Immature natural killer cell (primary cell): ENCODE results near the gene HS2ST1. TPM values are rescaled to one million over a fixed set of nuclear protein-coding genes. Genes with fewer than 3 reads are reported as not detected.

ENCODE experiments used
- DNase-seq, 3 donors: peaks; one replicate each; pipeline ENCODE4 v3.0.0; 2022; ENCODE audit warnings: mixed read lengths in 1 of 3
- H3K27ac Mint-ChIP-seq, 6 donors: one replicate each; pipeline ENCODE4 v1.8.0; 2020; ENCODE audit warnings: mixed read lengths in 6 of 6, mild to moderate bottlenecking in 5 of 6, inconsistent platforms in 4 of 6, moderate library complexity in 3 of 6
- H3K27me3 Mint-ChIP-seq, 3 donors: one replicate each; pipeline ENCODE4 v1.8.0; 2020 to 2021; ENCODE audit warnings: low read depth in 3 of 3, mild to moderate bottlenecking in 3 of 3, mixed read lengths in 3 of 3, moderate library complexity in 3 of 3, inconsistent platforms in 1 of 3
- H3K36me3 Mint-ChIP-seq, 3 donors: one replicate each; pipeline ENCODE4 v1.8.0; 2020; ENCODE audit warnings: mixed read lengths in 3 of 3, inconsistent platforms in 2 of 3, mild to moderate bottlenecking in 2 of 3
- H3K4me1 Mint-ChIP-seq, 2 donors: one replicate each; pipeline ENCODE4 v1.8.0; 2020; ENCODE audit warnings: inconsistent platforms in 2 of 2, mild to moderate bottlenecking in 2 of 2, mixed read lengths in 2 of 2, moderate library complexity in 1 of 2
- H3K4me3 Mint-ChIP-seq, 5 donors: one replicate each; pipeline ENCODE4 v1.8.0; 2020; ENCODE audit warnings: mild to moderate bottlenecking in 5 of 5, mixed read lengths in 5 of 5, inconsistent platforms in 3 of 5, moderate library complexity in 3 of 5
- H3K9me3 Mint-ChIP-seq, 6 donors: one replicate each; pipeline ENCODE4 v1.8.0; 2020; ENCODE audit warnings: mild to moderate bottlenecking in 6 of 6, mixed read lengths in 6 of 6, inconsistent platforms in 4 of 6, moderate library complexity in 3 of 6
- polyA plus RNA-seq, 3 donors: library from polyadenylated mRNA; unstranded; fragments of 300-500 nt; fragmentation: Illumina TruSeq; gene quantifications; one replicate each; pipeline ENCODE4 v1.2.3, GENCODE V29; 2021

HS2ST1 gene
- polyA plus RNA-seq, 3 donors from 2014 or later = 6.5 to 8.7 (median 7.5) TPM

DNA sequence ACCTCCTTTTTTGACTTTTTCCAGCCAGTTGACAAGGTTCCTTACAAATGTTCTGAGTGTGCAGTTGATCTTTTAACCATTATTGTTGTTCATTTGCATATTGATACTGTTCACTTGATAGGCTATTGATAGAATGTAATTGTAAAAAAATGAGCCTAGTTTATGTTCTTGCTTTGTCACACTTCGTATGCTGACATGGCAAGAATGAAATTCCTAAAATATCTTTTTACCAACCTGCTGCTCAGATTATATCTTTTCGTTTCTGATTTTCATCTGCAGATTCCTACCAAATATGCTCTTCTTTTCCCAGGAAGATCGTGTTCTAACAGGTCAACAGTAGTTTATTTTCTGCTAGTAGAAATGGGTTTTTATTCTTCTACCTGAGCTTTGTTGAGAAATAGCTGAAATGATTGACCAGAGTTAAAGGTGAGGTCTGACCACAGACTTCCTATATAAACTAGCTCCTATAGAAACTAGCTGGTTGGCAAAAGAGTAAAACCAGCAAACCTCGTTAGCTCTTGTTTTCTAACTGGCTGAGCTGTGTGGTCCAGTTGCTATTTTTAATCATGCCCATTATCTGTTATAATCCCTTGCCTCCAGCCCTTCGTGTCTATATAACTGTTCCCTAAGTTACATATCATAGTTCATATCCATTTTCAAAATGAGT lies 174.8 kb downstream of the HS2ST1 start:
- no peak for DNase-seq
- no peak overlapping the region for H3K27ac Mint-ChIP-seq
- H3K4me1 Mint-ChIP-seq = peaks cover 2 to 10% of the 10 kb centered on the region in 2 donors
- H3K36me3 Mint-ChIP-seq = no peaks in the 10 kb centered on the region
- no peaks in the 10 kb centered on the region for H3K9me3 Mint-ChIP-seq
- no peaks in the 10 kb centered on the region for H3K27me3 Mint-ChIP-seq
- no peak overlapping the region for H3K4me3 Mint-ChIP-seq

DNA sequence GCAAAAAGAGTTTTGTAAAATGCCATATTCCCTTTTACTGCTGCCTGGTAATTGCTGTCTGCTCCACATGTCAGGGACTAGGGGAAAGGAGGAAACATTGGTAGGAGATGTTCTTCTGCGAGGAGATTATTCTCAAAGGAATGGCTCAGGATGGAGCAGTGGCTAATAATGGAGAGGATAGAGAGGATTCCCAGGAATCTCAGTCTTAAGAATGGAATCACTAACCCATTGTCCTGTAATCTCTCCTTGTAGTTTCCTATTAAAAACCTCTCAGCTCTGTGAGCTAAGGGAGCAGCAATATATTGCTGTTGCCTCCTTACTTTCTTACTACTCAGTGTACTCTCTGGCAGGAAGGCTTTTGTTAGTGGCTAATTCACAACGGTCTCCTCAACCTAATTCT lies 175.4 kb downstream of the HS2ST1 start:
- Mint-ChIP-seq H3K4me3 (no peak overlapping the region), H3K4me1 (peaks cover 2 to 10% of the 10 kb centered on the region in 2 donors), H3K36me3 (no peaks in the 10 kb centered on the region), H3K9me3 (no peaks in the 10 kb centered on the region), H3K27ac (no peak overlapping the region), H3K27me3 (no peaks in the 10 kb centered on the region)
- no peak for DNase-seq

DNA sequence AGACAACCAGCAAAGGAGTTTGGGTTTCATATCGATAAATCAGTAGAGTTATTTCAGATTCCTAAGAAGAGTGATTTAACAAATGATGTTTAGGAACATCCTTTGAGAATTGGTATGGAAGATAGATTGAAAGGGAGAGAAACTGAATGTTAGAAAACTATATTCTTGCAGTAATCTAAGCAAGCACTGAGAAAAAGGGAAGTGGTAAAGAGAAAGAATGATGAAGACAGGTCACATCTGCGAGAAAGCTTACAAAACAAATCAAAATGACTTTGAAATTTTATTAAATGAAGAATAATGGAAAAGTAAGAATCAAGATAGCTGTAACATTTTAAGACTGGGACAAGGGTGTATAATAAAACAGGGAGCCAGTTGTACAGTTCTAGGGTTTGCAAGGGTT lies 177.0 kb downstream of the HS2ST1 start:
- no peak overlapping the region for H3K4me3 Mint-ChIP-seq
- H3K27me3 Mint-ChIP-seq = no peaks in the 10 kb centered on the region
- no peak for DNase-seq
- H3K27ac Mint-ChIP-seq = no peak overlapping the region
- H3K36me3 Mint-ChIP-seq = no peaks in the 10 kb centered on the region
- no peaks in the 10 kb centered on the region for H3K9me3 Mint-ChIP-seq
- peaks cover 2 to 10% of the 10 kb centered on the region in 2 donors for H3K4me1 Mint-ChIP-seq

DNA sequence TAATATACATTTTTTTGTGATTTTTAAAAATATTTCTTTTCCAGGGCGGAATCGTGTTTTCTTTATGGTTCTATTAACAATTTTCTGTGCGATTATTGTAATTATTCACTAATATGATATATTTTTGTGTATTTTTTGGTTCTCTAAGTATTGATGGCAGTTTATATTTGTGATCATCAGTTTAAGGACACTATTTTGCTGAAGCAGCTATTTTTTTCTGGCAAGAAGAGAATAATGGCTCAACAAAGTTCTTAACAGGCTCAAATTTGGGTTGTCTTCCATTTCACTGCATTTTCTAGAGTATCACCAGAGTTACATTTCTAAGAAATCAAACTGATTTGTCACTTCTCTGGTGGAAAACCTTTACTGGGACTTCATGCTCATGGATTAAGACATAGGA lies 178.4 kb downstream of the HS2ST1 start:
- no peak overlapping the region for H3K27ac Mint-ChIP-seq
- H3K9me3 Mint-ChIP-seq = no peaks in the 10 kb centered on the region
- no peak for DNase-seq
- peaks cover 2 to 10% of the 10 kb centered on the region in 2 donors for H3K4me1 Mint-ChIP-seq
- H3K27me3 Mint-ChIP-seq = no peaks in the 10 kb centered on the region
- H3K36me3 Mint-ChIP-seq = peaks cover 0 to 3% (median 0%) of the 10 kb centered on the region in 3 donors
- H3K4me3 Mint-ChIP-seq = no peak overlapping the region

DNA sequence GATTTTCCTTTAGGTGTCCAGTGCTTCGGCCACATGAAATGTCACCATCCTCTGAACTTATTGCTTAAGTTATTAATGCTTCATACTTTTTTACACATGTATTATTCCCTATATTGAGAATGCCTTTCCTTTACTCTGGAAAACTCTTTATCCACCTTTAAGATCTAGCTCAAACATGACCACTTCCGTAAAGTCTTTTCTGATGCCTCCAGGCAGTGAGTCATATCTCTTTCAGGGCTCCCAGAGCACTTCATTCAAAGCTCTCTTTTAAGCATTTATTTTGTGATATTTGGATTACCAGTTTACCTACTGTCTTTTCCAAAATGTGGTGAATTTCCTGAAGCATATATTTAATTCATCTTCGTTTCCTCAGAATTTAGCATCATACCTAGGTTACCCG lies 178.9 kb downstream of the HS2ST1 start:
- no peak overlapping the region for H3K4me3 Mint-ChIP-seq
- H3K27me3 Mint-ChIP-seq = no peaks in the 10 kb centered on the region
- peaks cover 0 to 3% (median 0%) of the 10 kb centered on the region in 3 donors for H3K36me3 Mint-ChIP-seq
- no peak overlapping the region for H3K27ac Mint-ChIP-seq
- peaks cover 2 to 10% of the 10 kb centered on the region in 2 donors for H3K4me1 Mint-ChIP-seq
- no peak for DNase-seq
- H3K9me3 Mint-ChIP-seq = no peaks in the 10 kb centered on the region

DNA sequence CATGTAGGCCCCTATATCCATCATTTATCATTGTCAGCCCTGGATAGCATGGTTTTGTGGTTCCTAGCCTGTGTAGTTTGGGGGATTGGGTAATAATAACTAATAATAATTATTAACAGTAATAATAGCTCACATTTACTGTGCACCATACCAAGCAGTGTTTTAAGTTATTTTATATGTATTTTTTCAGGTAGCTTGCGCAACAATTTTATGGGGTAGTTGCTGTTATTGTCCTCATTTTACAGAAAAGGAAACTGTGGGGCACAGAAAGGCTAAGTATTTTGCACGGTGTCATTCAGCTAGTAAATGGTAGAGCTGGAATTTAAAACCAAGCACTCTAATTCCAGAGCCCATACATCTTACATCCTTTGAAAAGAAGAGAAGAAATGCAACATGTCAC lies 179.8 kb downstream of the HS2ST1 start:
- no peak overlapping the region for H3K4me3 Mint-ChIP-seq
- H3K27me3 Mint-ChIP-seq = no peaks in the 10 kb centered on the region
- DNase-seq = no peak
- no peak overlapping the region for H3K27ac Mint-ChIP-seq
- H3K9me3 Mint-ChIP-seq = no peaks in the 10 kb centered on the region
- peaks cover 0 to 5% of the 10 kb centered on the region in 2 donors for H3K4me1 Mint-ChIP-seq
- H3K36me3 Mint-ChIP-seq = peaks cover 0 to 3% (median 0%) of the 10 kb centered on the region in 3 donors

DNA sequence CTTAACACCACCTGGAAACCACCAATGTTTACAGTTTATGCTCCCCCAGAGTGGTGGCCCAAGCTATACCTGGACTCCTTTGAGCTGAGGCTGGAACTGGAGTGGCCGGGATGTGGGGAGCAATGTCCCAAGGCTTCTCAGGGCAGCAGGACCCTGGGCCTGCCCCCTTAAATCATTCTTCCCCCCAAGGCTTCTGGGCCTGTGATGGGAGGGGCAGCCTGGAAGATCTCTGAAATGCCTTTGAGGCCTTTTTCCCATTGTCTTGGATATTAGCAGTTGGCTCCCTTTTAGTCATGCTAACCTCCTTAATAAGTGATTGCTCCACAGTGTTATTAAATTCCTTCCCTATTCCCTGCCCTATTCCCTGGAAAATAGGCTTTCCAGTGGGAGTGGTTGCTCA lies 185.8 kb downstream of the HS2ST1 start:
- peaks cover 0 to 5% (median 0%) of the 10 kb centered on the region in 6 donors for H3K9me3 Mint-ChIP-seq
- H3K27ac Mint-ChIP-seq = no peak overlapping the region
- no peak for DNase-seq
- H3K4me1 Mint-ChIP-seq = no peaks in the 10 kb centered on the region
- H3K4me3 Mint-ChIP-seq = no peak overlapping the region
- H3K36me3 Mint-ChIP-seq = peaks cover 13 to 23% (median 14%) of the 10 kb centered on the region in 3 donors
- no peaks in the 10 kb centered on the region for H3K27me3 Mint-ChIP-seq

DNA sequence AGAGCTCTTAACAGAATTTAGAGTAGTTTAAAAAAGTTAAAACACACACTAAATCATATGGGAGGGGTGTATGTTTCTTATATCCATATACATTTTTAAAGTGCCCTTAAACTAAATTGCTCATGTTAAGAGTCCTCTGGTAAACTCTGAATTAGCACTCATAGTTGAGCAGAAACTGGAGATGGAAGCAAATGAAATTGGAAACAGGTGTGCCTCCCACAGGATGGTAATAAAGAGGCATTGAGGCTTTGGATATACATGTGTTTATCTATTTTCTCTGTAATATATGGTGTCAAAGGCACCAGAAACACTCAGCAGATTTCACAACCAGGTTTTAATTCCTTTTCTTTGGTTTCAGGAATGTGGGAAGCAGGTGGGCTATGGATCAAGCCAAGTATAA lies 188.6 kb downstream of the HS2ST1 start:
- H3K9me3 Mint-ChIP-seq = peaks cover 0 to 5% (median 0%) of the 10 kb centered on the region in 6 donors

DNA sequence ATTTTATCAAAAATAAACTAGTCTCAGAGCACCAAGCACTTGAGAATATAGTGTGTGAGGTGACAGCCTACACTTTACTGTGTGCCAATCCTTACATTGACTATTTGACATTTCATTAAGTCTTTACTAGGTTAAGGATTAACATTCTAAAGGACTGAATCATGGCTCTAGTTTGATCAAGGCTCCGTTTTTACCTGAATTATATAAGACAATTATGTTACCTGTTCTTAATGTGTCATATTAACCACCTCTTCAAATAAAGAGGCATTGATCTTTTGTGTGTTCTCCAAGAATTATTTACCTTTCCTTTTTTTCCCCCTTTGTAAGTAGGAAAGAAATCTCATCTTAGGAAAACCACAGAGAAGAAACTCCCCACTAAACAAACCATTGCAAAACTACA lies 189.7 kb downstream of the HS2ST1 start:
- Mint-ChIP-seq H3K4me1 (no peaks in the 10 kb centered on the region), H3K27me3 (no peaks in the 10 kb centered on the region), H3K27ac (no peak overlapping the region), H3K9me3 (peaks cover 0 to 5% (median 0%) of the 10 kb centered on the region in 6 donors), H3K4me3 (no peak overlapping the region), H3K36me3 (peaks cover 13 to 20% (median 14%) of the 10 kb centered on the region in 3 donors)
- DNase-seq = no peak

More for the DNA sequence above, 188.6 kb downstream of the HS2ST1 start:
- Mint-ChIP-seq H3K4me1 (no peaks in the 10 kb centered on the region), H3K27ac (no peak overlapping the region), H3K4me3 (no peak overlapping the region), H3K36me3 (peaks cover 13 to 20% (median 14%) of the 10 kb centered on the region in 3 donors), H3K27me3 (no peaks in the 10 kb centered on the region)
- no peak for DNase-seq

DNA sequence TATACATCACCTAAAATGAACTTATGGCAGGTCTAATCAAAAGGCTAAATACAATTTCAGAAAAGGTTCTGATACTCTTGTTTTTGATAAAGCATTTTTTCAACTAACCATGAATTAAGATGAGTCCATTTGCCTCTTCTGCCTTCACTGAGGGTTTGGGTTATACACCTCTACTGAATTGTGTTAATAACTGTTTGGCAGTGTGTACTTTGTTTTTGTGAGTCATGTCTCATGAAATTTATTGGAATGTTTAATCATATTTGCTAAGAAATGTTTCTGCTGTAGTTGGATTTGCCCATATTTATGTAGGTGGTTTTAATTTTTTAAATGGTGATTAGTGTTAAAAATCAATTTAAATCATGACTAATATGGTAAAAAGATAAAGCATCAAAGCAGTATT lies 190.5 kb downstream of the HS2ST1 start:
- peaks cover 13 to 17% (median 14%) of the 10 kb centered on the region in 3 donors for H3K36me3 Mint-ChIP-seq
- peaks cover 0 to 5% (median 0%) of the 10 kb centered on the region in 6 donors for H3K9me3 Mint-ChIP-seq
- no peak overlapping the region for H3K27ac Mint-ChIP-seq
- H3K4me1 Mint-ChIP-seq = no peaks in the 10 kb centered on the region
- no peak for DNase-seq
- no peaks in the 10 kb centered on the region for H3K27me3 Mint-ChIP-seq
- H3K4me3 Mint-ChIP-seq = no peak overlapping the region

DNA sequence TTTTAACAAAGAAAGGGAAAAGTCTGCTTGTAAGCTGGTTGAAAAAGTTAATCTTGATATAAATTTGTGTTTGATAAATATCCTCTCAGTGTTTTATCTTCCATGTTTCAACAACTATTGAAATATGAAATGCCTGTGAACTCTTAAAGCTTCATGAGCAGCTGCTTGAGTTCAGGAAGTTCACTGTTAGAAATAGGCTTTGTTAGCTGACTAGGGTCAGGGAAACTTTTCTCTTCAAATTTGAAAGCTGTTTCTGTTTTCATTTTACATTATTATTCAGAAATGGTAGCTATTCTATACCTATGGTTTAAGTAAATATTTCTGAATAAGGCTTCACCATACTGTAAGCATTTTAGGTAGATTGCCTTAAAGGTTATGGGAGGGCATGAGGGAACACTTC lies 191.7 kb downstream of the HS2ST1 start:
- Mint-ChIP-seq H3K4me1 (no peaks in the 10 kb centered on the region), H3K27ac (no peak overlapping the region), H3K9me3 (peaks cover 0 to 5% (median 0%) of the 10 kb centered on the region in 6 donors), H3K36me3 (peaks cover 5 to 8% (median 8%) of the 10 kb centered on the region in 3 donors), H3K4me3 (no peak overlapping the region), H3K27me3 (no peaks in the 10 kb centered on the region)
- no peak for DNase-seq

DNA sequence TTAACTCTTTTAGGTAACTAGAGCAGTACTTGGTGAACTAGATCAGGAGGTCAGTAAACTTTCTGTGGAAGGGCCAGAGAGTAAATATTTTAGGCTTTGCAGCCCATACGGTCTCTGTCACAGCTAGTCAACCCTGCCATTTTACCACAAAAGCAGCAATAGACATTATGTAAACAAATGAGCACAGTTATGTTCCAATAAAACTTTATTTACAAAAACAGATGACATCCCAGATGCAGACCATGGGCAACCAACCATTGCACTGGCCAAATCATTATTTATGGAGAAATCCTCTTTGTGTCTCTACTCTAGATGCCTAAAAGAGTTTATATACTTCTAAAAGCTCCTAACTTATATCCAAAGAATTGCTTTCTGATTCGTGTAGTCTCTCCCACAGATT lies 192.4 kb downstream of the HS2ST1 start:
- Mint-ChIP-seq H3K27me3 (no peaks in the 10 kb centered on the region), H3K4me3 (no peak overlapping the region), H3K36me3 (peaks cover 0 to 4% (median 3%) of the 10 kb centered on the region in 3 donors), H3K4me1 (no peaks in the 10 kb centered on the region), H3K27ac (no peak overlapping the region), H3K9me3 (no peaks in the 10 kb centered on the region)
- no peak for DNase-seq

DNA sequence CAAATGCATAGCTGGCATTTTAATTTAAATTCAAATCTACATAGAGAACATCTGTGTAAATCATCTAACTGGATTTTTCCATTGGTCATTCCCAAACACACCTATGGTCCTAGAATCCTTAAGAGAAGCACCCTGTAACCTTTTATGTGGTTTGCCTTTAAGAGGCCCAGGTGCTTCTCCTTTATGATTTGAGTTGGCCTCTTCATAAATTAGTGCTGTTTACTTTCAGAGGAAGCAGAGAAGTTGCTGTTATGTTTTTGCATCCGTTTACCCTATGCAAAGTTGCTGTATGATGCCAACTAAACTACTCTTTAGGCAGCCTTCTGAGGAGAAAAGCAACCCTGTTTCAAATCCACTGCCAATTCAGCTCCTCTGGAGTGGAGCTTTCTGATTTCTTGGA lies 193.8 kb downstream of the HS2ST1 start:
- no peak for DNase-seq
- H3K36me3 Mint-ChIP-seq = peaks cover 0 to 4% (median 3%) of the 10 kb centered on the region in 3 donors
- no peak overlapping the region for H3K4me3 Mint-ChIP-seq
- no peaks in the 10 kb centered on the region for H3K9me3 Mint-ChIP-seq
- H3K27ac Mint-ChIP-seq = no peak overlapping the region
- no peaks in the 10 kb centered on the region for H3K4me1 Mint-ChIP-seq
- H3K27me3 Mint-ChIP-seq = no peaks in the 10 kb centered on the region

DNA sequence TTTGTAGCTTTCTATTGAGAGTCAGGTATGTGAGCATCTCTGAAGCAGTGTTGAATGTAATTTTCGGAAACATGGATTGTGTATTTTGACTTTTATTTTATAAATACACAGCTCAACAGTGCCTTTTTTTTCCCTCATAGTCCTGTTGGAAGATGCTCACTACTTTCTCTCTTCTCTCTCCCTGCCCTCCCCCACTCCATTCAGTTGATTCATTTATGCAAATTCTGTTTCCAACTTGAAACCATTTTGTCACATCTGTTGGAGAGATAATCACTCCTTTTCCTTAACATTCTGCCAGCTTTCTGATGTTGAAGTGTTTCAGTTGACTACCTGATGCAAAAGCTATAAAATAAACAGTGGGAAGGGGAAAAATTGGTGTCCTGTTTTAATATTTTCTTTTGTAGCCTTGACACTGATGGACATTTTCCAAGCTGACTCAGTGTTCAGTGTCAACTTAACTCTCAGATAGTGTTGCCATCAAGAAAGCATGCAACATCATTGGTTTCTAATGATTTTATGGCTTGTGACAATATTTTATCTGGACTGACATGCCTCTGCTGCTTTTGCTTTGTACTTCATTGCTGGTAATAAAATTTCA lies 194.5 kb downstream of the HS2ST1 start:
- Mint-ChIP-seq H3K9me3 (no peaks in the 10 kb centered on the region), H3K4me3 (no peak overlapping the region), H3K27ac (no peak overlapping the region), H3K27me3 (no peaks in the 10 kb centered on the region), H3K36me3 (peaks cover 0 to 4% (median 3%) of the 10 kb centered on the region in 3 donors), H3K4me1 (no peaks in the 10 kb centered on the region)
- no peak for DNase-seq
